ENCODE data around the gene YIF1A.
"Not testable (repeated sequence)": the region's sequence is repeated elsewhere in the genome, so short reads cannot be mapped to it uniquely, and the experiment has no call there.

YIF1A gene

DNA sequence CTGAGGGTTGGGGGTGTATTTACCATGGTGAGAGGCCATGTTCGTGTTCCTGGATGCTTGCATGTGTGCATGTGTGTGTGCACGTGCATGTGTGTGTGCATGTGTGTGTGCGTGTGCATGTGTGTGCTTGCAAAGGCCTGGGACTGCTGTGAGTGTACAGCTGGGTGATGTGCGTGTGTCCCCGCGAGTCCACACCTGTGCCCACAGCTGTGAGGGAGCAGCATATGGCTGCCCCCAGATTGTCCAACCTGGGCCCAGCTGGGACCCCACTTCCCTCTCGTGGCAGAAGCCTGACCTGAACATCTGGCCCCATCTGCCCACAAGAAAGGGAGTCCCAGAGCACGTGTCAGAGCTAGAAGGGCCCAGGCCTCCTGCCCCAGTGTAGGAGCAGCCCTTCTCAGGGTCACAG, 36.3 kb upstream of the YIF1A start:
- peak; percentile 34 for DNase-seq

DNA sequence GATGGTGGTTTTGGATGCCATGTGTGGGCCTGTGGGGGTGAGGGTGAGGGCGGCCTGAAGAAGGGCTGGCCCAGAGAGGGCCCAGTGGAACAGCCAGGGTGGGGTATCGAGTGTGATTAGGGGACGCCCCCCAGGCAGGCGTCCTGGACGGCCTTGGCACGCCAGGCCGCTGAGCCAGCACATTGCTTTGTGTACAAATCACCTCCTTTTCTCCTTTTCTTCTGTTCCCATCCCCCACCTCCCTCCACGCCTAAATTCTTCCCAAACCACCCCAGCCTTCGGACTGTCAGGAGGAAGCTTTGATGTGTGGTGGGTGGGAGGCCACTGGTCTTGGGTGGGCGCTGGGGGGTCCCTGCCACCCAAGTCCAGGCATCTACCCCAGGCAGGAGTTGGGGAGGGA, 35.7 kb upstream of the YIF1A start:
- no peak for DNase-seq

DNA sequence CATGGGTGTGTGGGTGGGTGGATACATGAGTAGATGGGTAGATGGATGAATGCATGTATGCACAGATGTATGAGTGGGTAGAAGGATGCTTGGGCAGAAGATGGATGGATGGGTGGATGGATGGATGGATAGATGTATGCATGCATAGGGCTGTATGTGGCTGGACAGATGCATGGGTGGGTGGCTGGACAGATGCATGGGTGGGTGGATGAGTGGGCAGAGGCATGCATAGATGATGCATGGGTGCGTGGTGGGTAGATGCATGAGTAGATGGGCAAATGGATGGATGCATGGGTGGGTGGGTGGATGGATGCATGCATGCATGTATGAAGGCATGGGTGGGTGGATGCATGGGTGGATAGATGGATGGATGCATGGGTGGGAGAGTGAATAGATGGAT, 34.7 kb upstream of the YIF1A start:
- no peak for DNase-seq

DNA sequence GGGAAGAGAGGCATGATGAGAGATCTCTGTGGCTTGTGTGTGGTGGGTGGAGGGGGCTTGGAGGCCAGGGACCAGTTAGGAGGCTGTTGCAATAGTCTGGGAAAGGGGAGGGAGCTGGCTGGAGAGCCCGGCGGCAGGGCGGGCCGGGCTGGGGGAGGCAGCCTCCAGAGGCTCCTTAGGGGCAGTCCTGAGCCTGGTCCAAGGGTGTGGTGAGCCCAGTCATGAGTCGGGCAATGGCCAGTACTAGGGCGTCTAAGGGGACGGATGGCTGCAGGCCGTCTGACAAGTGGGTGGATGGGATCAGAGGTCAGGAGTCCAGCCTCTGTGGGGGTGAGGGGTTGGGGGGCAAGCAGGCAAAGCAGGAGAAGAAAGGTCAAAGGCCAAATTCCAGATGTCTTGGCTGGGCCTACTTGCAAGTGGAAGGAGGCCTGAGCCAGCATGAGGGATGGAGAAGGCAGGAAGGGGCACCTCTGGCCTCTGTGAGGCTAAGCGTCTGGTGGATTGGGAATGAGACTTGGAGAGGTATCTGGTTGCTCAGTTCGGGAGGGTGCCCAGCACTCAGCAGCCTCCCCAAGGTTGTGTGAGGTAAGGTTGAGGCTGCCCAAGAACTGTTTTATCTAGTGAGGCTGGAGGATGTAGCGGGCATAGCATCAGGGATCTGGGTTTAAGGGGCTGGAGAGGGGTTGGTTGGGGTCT, 33.9 kb upstream of the YIF1A start:
- DNase-seq, result no peak

DNA sequence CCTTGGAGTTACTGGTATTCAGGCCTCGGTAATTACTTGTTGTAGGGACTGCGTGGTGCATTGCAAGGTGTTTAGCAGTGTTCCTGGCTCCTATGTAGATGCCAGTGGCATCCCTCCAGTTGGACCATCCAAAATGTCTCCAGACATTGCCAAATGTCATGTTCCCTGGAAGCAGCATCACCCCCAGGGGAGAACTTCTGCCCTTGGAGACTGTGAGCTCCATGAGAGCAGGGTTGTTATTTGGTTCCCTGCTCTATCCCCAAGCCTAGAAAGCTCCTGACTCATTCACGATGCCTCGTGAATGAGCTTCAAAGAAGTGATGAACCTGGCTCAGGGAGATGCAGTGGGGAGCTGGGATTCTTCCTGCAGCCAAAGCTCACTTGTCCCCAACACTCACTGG, 32.7 kb upstream of the YIF1A start:
- no peak for DNase-seq

DNA sequence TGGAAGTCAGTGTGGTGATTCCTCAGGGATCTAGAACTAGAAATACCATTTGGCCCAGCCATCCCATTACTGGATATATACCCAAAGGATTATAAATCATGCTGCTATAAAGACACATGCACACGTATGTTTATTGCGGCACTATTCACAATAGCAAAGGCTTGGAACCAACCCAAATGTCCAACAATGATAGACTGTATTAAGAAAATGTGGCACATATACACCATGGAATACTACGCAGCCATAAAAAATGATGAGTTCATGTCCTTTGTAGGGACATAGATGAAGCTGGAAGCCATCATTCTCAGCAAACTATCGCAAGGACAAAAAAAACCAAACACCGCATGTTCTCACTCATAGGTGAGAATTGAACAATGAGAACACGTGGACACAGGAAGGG, 31.8 kb upstream of the YIF1A start:
- DNase-seq, result not testable (repeated sequence)

DNA sequence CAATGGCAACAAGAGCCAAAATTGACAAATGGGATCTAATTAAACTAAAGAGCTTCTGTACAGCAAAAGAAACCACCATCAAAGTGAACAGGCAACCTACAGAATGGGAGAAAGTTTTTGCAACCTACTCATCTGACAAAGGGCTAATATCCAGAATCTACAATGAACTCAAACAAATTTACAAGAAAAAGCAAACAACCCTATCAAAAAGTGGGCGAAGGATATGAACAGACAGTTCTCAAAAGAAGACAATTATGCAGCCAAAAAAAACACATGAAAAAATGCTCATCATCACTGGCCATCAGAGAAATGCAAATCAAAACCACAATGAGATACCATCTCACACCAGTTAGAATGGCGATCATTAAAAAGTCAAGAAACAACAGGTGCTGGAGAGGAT, 31.3 kb upstream of the YIF1A start:
- not testable (repeated sequence) for DNase-seq

DNA sequence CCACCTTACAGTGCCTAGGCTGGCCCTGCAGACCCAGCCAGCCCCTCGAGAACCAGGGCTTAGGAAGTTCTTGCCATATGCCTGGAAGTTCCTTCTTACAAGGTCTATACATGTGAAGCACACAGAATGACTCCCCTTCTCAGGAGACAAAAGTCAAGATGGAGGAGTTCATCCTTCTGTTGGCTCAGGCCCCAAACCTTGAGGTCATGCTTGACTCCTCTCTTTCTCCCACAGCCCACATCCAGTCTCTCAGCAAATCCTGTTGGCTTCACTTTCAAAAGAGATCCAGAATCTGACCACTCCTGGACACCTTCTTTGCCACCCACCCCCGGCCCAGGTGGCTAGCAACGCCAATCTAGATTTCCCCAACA, 29.6 kb upstream of the YIF1A start:
- no peak for DNase-seq

DNA sequence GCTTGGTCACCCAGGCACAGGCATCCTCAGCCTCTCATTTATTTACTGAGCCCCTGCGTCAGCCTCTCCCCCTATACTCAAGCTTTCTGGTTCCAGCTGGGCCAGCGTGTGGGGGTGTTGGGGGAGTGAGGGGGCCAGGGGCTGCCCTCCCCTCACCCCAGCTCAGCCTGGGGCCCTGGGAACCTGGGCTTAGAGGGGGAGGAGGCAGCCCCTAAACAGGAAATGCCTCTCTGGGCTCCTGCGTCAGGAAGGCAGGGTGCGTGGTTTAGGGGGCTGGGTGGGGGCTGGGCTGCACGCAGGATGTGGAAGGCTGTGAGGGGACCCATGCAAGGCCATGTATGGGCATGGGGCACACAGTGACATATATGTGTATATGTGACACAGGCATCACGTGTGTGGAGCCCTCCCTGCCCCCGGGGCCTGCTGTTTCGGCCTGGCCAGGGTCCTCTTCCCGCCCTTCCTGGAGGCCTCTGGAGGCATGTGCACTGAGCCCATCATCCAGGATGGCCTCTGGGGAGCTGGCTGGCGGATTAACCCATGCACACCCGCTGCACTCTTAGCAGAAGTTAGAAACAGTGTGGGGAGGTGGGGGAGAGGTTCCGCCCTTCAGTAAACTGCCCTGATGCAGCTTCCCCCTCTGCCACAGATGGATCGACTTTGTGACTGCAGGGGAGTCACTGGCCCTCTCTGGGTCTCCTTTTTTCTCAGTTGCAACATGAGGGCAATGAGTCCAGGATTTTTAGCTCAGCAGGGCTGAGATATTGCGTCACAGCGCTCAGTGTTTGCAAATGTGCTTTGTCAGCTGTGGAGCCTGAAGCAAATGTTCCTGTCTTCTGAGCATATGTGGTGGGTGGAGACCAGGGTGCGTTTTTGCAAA, 29.0 kb upstream of the YIF1A start:
- DNase-seq, result peak; percentile 86

DNA sequence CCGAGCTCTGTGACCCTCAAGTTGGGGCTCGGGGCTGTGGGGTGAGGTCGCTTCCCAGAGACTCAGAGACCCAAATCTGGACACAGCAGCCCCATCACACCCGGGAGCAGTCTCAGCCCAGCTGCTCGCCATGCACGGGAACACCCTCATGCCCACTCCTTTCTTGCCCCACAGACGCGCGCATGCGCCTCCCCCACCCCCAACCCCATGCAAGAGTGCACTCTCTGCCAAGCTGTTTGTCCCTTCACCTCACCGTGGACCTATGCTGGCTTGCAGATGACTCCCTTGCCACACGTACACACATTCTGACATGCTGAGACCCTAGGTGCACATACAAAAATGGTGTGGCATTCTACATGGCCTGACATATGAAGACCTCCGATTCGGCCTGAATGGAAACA, 28.4 kb upstream of the YIF1A start:
- DNase-seq, result no peak

DNA sequence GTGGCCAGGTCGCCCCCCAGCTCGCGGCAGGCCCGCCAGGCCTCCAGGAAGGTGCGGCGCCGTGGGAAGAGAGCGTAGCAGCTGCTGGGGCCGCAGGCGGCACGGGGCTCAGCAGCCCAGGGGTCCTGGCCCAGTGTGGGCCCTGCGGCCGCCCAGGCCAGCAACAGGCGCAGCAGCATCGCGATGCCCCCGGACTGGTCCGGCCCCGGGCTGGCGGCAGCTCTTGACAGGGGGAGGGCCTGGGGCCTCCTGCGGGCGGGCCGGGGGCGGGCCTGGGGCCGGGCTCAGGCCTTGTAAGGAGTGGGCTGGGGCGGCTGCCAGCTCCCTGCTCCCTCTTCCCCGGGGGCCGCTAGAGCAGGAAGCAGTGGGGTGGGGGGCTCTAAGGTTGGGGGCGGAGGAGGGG, 27.9 kb upstream of the YIF1A start, which contains the start of gene CD248:
Gene CD248 (minus strand): TSS at position 196 of the 403 bp plus-strand sequence. CDS start 17 bp downstream, at position 179.
- no peak for DNase-seq

DNA sequence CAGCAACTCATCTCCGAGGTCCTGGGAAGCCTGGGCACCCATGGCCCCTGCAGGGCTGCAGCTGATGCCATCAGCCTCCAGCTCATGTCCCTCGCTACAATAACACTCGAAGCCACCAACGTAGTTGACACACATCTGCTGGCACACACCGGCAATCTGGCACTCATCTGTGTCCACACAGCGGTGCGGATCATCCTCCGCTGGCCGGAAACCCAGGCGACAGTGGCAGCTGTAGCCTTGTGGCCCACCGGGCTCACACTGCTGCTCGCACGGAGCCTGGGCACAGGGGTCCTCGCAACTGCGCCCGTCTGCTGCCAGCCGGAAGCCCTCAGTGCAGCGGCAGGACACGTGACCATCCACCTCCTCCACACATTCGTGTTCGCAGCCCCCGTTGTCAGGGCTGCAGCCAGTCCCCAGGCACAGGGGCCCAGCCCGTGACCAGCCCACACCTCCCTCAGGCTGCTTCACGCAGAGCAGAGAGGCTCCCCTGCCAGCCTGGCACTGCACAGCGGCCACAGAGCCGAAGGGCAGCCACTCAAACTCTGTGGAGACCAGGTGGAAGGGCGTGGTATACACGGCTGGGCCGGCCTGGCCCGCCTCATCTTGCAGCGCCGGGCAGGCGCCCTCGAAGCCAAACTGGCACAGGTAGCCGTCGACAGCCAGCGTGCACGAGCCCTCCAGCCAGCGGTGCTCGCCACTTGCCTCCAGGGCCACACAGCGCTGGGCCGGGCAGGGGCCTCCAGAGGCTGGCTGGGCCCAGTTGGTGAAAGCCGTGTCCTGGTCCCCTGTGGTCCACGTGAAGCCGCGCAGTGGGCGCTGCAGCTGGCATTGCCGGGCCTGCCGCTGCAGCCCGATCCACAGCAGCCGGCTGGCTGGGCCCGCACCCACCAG, 27.2 kb upstream of the YIF1A start:
- DNase-seq, result no peak

DNA sequence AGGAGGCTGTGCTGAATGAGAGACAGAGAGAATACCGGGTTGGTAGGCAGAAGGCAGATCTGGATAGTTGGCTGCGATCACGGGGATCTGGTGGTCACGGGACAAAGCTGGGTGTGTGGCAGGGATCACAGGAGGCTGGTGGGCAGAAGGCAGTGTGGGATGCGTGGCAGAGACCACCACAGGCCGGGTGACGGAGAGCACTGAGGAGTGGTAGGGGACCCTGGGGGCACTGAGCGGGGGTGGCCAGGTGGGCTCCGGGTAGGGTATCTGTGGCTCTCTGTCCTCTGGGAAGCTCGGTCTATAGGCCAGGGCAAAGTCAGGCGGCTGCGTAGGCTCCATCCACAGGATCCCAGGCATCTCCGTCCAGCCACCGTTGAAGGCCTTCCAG, 26.5 kb upstream of the YIF1A start:
- DNase-seq, result no peak

DNA sequence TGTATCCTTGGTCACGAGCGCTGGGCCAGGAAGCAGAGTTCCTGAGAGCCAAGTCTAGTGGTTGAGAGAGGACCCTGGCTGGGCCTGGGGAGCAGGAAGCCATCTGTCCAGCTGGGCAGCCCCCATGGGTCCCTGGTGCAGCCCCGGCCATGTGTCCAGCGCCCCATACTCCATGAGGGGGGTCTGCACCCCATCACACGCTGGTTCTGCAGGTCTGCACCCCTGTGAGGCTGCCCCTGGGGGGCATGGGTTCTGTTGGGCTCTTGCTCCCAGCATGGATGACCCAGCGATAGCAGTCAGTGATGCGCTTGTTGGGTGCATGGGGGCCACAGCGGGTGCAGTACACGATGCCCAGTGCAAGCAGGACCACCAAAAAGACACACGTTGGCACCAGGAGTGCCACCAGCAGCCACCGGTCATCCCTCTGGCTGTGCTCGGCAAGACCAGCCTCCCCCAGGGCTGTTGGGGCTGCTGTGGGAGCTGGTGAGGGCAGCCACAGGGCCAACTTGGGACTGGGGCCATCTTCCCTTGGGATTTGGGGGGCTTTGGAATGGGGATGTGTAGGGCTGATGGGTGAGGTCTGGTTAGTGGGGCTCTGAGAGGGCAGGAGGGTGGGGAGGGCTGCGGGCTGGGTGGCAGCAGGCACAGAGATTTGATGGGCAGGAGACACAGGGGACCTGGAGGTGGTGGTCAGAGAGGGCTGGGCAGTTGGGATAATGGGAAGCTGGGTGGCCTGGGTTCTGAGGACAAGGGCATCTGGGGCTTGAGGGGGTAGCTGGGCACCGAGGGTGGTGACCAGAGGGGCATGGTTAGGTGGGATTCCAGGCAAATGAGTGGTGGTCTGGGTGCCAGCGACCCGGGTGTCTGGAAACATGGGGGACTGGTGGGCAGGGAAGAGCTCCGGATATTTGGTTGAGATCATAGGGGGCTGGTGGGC, 25.9 kb upstream of the YIF1A start:
- no peak for DNase-seq

DNA sequence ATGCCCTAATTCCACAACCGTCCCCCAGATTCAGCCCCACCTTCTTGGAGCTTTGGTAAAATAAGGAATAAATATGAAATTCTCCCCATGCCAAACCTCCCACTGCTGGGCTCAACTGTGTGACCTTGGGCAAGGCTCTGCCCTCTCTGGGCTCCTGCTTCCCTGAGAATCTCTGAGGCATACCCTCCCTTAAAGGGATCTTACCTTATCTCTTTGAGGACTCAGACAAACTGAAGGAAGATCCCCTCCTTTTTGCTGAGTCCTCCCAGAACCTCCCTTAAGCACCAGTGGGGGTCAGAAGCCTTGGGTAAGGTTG, 25.2 kb upstream of the YIF1A start:
- no peak for DNase-seq

DNA sequence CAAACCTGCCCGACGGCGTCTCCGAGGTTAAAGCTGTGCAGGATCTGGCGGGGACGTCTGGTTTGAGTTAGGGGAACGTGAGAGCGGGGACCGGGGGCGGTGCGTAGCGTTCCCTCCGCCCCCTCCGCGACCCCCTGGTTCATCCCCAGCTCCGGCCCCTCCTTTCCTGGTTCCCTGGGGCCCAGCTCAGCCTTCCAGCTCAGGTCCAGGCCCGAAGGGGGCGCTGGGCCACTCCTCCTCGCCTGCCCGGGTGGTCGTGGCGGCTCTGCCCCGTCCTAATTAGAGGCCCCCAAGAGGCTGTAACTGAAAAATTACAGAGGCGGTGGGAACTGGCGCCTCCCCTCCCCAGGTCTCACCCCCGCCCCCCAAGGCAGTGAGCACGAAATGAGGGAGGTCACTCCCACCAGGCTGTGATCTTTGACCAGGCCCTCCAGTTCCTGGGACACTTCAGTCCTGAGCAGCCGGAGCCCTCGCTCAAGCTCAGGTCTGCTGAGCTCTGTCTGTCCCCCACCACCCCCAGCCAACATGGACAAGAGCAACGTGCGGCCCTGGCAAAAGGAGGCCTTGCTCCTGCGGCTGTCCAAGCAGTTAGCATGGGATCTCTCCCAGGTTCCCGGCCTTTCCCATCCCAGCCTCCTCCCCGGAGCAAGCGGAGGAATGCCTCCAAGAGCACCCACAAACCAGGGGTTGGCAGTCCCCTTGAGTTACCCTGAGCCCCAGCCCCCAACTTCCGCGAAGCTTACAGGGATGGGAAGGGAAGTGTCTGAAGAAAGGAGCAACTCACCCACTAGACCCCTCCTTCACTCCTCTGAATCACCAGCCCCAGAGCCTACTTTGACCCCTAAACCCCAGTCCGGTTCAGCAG, 24.6 kb upstream of the YIF1A start:
- no peak for DNase-seq

DNA sequence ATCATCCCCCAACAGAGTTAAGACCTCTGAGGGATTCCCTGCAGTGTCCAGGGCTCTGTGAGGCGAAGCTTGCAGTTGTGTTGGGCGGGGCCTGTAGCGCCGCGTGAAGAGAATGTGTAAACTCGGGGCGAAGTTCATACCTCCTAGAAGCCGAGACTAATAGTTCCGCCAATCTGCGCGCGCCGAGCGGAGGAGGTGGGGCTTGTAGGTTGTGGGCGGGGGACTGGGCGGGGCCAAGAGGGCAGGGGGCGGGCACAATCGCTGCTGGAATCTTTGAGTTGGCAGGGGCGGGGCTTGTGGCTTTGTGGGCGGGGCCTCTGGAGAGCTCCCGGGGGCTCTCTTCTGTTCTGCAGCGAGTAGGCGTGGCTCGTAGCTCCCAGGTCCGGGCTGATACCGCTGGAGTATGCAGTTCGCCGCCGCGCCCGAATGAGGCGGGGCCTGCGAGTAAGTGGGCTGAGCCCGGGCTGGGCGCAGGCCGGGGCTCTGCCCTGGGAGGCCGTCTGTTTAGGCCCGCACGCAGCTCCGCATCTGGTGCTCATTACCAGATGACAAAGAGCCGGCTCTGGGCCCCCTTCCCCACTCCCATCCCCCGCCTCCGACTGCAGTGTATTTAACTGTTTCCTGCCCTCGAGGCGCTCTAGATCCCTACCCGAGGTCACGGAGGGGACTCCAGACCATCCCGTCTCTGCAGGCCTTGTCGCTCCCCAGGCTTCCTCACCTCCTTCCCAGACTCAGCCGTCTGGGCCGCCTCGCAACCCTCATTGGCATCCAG, 23.8 kb upstream of the YIF1A start:
- DNase-seq, result peak; percentile 86

DNA sequence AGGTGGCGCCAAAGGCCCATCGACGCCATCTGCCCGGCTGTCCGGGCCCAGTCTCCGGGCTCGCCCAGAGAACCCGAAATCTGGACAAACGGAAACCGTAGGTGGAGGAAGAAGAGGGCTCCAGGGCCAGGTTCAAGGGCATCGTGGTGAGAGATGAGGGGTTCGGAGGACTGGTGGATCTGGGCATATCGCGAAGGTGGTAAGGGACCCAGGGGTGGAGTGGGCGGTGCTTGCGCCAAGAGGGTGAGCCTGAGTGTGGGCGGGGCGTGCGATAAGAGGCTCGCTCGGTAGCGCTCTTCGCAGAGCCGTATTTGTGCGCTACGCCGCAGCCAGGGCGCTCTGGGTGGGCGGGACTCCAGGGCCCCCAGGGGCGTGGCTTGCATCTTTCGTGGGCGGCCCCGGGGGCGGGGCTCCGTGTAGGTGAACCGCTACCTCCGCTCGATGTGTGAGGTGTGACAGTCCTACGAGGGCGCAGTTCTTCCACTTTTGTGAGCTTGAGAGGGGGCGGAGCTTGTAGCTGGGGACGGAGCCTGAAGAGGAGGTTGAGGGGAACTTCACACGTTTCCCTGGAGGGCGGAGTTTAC, 23.1 kb upstream of the YIF1A start:
- peak; percentile 76 for DNase-seq

DNA sequence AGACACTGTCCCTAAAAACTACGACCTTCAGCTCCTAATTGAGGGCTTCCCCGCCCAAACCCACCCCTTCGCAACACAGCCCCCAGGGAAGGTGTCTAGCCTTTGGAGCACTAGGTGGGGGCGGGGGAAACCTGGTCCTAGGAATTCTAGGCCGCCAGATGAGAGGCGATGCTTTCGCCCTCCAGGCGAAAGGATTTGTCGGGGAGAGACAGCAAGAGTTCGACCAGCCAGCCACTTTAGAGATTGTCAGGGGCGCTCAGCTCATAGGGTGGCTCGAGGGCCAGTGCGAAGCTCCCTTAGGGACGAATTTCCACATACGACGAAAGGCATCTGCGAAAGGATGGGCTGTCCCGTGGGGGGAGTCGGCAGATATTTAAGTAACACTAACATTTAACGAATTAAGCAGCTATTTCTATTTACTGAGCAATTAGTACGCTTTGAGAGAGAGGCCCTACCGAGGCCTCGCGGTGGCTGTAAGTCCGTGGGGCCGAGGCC, 22.6 kb upstream of the YIF1A start:
- no peak for DNase-seq

All from GF-D8 (cell line).